GM10266 (cell line): ENCODE data around the gene DOCK1.

Source experiments
- DNase-seq: peaks from one replicate; pipeline ENCODE4 v3.0.0; 2012; ENCODE audit errors: extremely low spot score
- CTCF ChIP-seq: IDR thresholded peaks from 2 replicates; pipeline ENCODE4 v1.5.1; 2012; ENCODE audit warnings: mild to moderate bottlenecking, low read depth; ENCODE audit not compliant: control insufficient read depth, insufficient read depth; ENCODE audit errors: missing control alignments

Gene DOCK1

GRCh38 chr10:127498087-127498486 is 592.9 kb downstream of the DOCK1 start:
- no peak for TF ChIP-seq CTCF
- DNase-seq = no peak

GRCh38 chr10:127500127-127500526 is 594.9 kb downstream of the DOCK1 start:
- no peak for DNase-seq
- TF ChIP-seq CTCF = no peak
